ENCODE data around the gene VSTM5. TPM values are rescaled to one million over a fixed set of nuclear protein-coding genes. Genes with fewer than 3 reads are reported as not detected.

The VSTM5 gene
- total RNA-seq, 3 donors from 2014 or later, result 0.29 TPM; not detected in 2

GRCh38 chr11:93817426-93818348 lies 32.7 kb downstream of the VSTM5 start:
- intact Hi-C loops (cut with DNase I; ENCODE audit: low total_unique reads), result no loop called here
- no peak for DNase-seq (ENCODE audit: low spot score in 2 of 2)
- Histone ChIP-seq H3K4me3 (no peak overlapping the region), H3K36me3 (no peaks in the 10 kb centered on the region), H3K9me3 (no peaks in the 10 kb centered on the region), H3K27me3 (no peaks in the 10 kb centered on the region), H3K27ac (no peak overlapping the region), H3K4me1 (no peaks in the 10 kb centered on the region)
- no peak for TF ChIP-seq POLR2A (IDR thresholded peaks at IDR 0.05)
- TF ChIP-seq POLR2AphosphoS5 (IDR thresholded peaks at IDR 0.05), result no peak
- no peak for TF ChIP-seq CTCF (IDR thresholded peaks at IDR 0.05)

GRCh38 chr11:93814966-93815633 lies 35.3 kb downstream of the VSTM5 start:
- TF ChIP-seq POLR2AphosphoS5 (IDR thresholded peaks at IDR 0.05), result no peak
- TF ChIP-seq POLR2A (IDR thresholded peaks at IDR 0.05), result no peak
- no peak for TF ChIP-seq CTCF (IDR thresholded peaks at IDR 0.05)
- H3K36me3 ChIP-seq, result no peaks in the 10 kb centered on the region
- no peak overlapping the region for H3K27ac ChIP-seq
- DNase-seq (ENCODE audit: low spot score in 2 of 2), result no peak
- intact Hi-C loops (cut with DNase I; ENCODE audit: low total_unique reads), result no loop called here
- no peaks in the 10 kb centered on the region for H3K9me3 ChIP-seq
- no peak overlapping the region for H3K4me3 ChIP-seq
- no peaks in the 10 kb centered on the region for H3K27me3 ChIP-seq
- H3K4me1 ChIP-seq, result no peaks in the 10 kb centered on the region

GRCh38 chr11:93813974-93814373 lies 36.4 kb downstream of the VSTM5 start:
- intact Hi-C loops (cut with DNase I; ENCODE audit: low total_unique reads), result loop anchor here (2.0 kb wide), 1 partner anchor 23 kb away; no protein-coding TSS in a partner anchor
- Histone ChIP-seq H3K4me3 (no peak overlapping the region), H3K27me3 (no peaks in the 10 kb centered on the region), H3K4me1 (no peaks in the 10 kb centered on the region), H3K27ac (no peak overlapping the region), H3K36me3 (no peaks in the 10 kb centered on the region), H3K9me3 (no peaks in the 10 kb centered on the region)
- no peak for TF ChIP-seq POLR2A (IDR thresholded peaks at IDR 0.05)
- no peak for TF ChIP-seq POLR2AphosphoS5 (IDR thresholded peaks at IDR 0.05)
- no peak for TF ChIP-seq CTCF (IDR thresholded peaks at IDR 0.05)
- DNase-seq (ENCODE audit: low spot score in 2 of 2), result no peak

- DNase-seq (ENCODE audit: low spot score in 2 of 2), result no peak
- no peak for TF ChIP-seq POLR2AphosphoS5 (IDR thresholded peaks at IDR 0.05)
- no peak for TF ChIP-seq CTCF (IDR thresholded peaks at IDR 0.05)
- TF ChIP-seq POLR2A (IDR thresholded peaks at IDR 0.05), result no peak
- H3K4me3 ChIP-seq, result no peak overlapping the region
- H3K9me3 ChIP-seq, result no peaks in the 10 kb centered on the region
- intact Hi-C loops (cut with DNase I; ENCODE audit: low total_unique reads), result no loop called here
- no peaks in the 10 kb centered on the region for H3K36me3 ChIP-seq
- H3K27me3 ChIP-seq, result no peaks in the 10 kb centered on the region
- no peaks in the 10 kb centered on the region for H3K4me1 ChIP-seq
- no peak overlapping the region for H3K27ac ChIP-seq
Observed at GRCh38 chr11:93807980-93808379, 42.4 kb downstream of the VSTM5 start.

- Histone ChIP-seq H3K4me3 (no peak overlapping the region), H3K4me1 (no peaks in the 10 kb centered on the region), H3K9me3 (no peaks in the 10 kb centered on the region), H3K27me3 (no peaks in the 10 kb centered on the region), H3K27ac (no peak overlapping the region), H3K36me3 (no peaks in the 10 kb centered on the region)
- no peak for DNase-seq (ENCODE audit: low spot score in 2 of 2)
- no peak for TF ChIP-seq CTCF (IDR thresholded peaks at IDR 0.05)
- no peak for TF ChIP-seq POLR2AphosphoS5 (IDR thresholded peaks at IDR 0.05)
- no peak for TF ChIP-seq POLR2A (IDR thresholded peaks at IDR 0.05)
- intact Hi-C loops (cut with DNase I; ENCODE audit: low total_unique reads), result no loop called here
Observed at GRCh38 chr11:93804879-93805278, 45.5 kb downstream of the VSTM5 start.

Data from breast epithelium (tissue), 4 donors.